ENCODE results near the gene PRLH.

PRLH gene

GRCh38 chr2:237581751-237582746 is 15.7 kb downstream of the PRLH start:
- DNase-seq (ENCODE audit: extremely low spot score): peak; percentile 56
- POLR2A ChIA-PET: no interaction called here
- CTCF ChIA-PET: interaction anchor here (1.1 to 7.6 kb wide), 9 partner anchors 9 to 193 kb away, joined by 3 to 63 read pairs (median 5); no protein-coding TSS in a partner anchor
- TF ChIP-seq CTCF (IDR thresholded peaks at IDR 0.05; ENCODE audit: control extremely low read depth, extremely low read depth, low read depth, missing control alignments): peak; percentile 50

- CTCF ChIA-PET: interaction anchor here (1.4 to 7.6 kb wide), 3 partner anchors 11 to 161 kb away, joined by 5 to 63 read pairs (median 6); no protein-coding TSS in a partner anchor
- POLR2A ChIA-PET: no interaction called here
- DNase-seq (ENCODE audit: extremely low spot score): no peak
- TF ChIP-seq CTCF (IDR thresholded peaks at IDR 0.05; ENCODE audit: control extremely low read depth, extremely low read depth, low read depth, missing control alignments): no peak
These were observed 17.3 kb downstream of the PRLH start for GRCh38 chr2:237583385-237584295.

- ChIA-PET CTCF (interaction anchor here (2.1 to 7.6 kb wide), 2 partner anchors 13 to 73 kb away, joined by 7 to 63 read pairs; no protein-coding TSS in a partner anchor), POLR2A (no interaction called here)
- no peak for TF ChIP-seq CTCF (IDR thresholded peaks at IDR 0.05; ENCODE audit: control extremely low read depth, extremely low read depth, low read depth, missing control alignments)
- DNase-seq (ENCODE audit: extremely low spot score): no peak
These were observed 19.3 kb downstream of the PRLH start for GRCh38 chr2:237585590-237586221.

- DNase-seq (ENCODE audit: extremely low spot score): no peak
- ChIA-PET POLR2A (no interaction called here), CTCF (interaction anchor here (1.7 to 7.6 kb wide), 2 partner anchors 15 to 16 kb away, joined by 7 to 63 read pairs; no protein-coding TSS in a partner anchor)
- no peak for TF ChIP-seq CTCF (IDR thresholded peaks at IDR 0.05; ENCODE audit: control extremely low read depth, extremely low read depth, low read depth, missing control alignments)
These were observed 21.8 kb downstream of the PRLH start for GRCh38 chr2:237588044-237588696.

GRCh38 chr2:237590272-237591140 is 24.1 kb downstream of the PRLH start, which contains the start of gene RAB17:
TSS of gene RAB17 (minus strand) at chr2:237590734. CDS start at chr2:237586154, 4,580 bp downstream.
- TF ChIP-seq CTCF (IDR thresholded peaks at IDR 0.05; ENCODE audit: control extremely low read depth, extremely low read depth, low read depth, missing control alignments): no peak
- DNase-seq (ENCODE audit: extremely low spot score): no peak
- ChIA-PET CTCF (interaction anchor here (0.8 to 1.2 kb wide), 2 partner anchors 13 to 20 kb away, joined by 3 read pairs; no protein-coding TSS in a partner anchor), POLR2A (no interaction called here)

Data from GM10248 (cell line).